Osteoblast (primary cell): ENCODE data around the gene SLC10A3. TPM values are rescaled to one million over a fixed set of nuclear protein-coding genes. Genes with fewer than 3 reads are reported as not detected.

ENCODE experiments used
- DNase-seq: peaks from one replicate; pipeline ENCODE4 v3.0.0; 2011; ENCODE audit warnings: low spot score, mixed read lengths; ENCODE audit not compliant: insufficient read length; ENCODE audit errors: missing footprints
- H2AFZ ChIP-seq: 2 replicates; pipeline ENCODE4 v1.6.0; 2011; ENCODE audit warnings: mild to moderate bottlenecking, low read length
- H3K27ac ChIP-seq: 2 replicates; pipeline ENCODE4 v1.5.1; 2011; ENCODE audit warnings: mild to moderate bottlenecking, low read depth, low read length, moderate library complexity
- H3K27me3 ChIP-seq: 2 replicates; pipeline ENCODE4 v1.6.0; 2012; ENCODE audit warnings: mild to moderate bottlenecking, control low read depth, inconsistent platforms, low read length, moderate library complexity; ENCODE audit not compliant: insufficient read depth
- H3K36me3 ChIP-seq: 2 replicates; pipeline ENCODE4 v1.5.1; 2011; ENCODE audit warnings: mild to moderate bottlenecking, low read length, control low read depth, moderate library complexity; ENCODE audit not compliant: insufficient read depth
- H3K4me1 ChIP-seq: 2 replicates; pipeline ENCODE4 v1.5.1; 2011; ENCODE audit warnings: mild to moderate bottlenecking, low read length, control low read depth, moderate library complexity; ENCODE audit not compliant: insufficient read depth
- H3K4me2 ChIP-seq: 2 replicates; pipeline ENCODE4 v1.6.0; 2011; ENCODE audit warnings: mild to moderate bottlenecking, low read length; ENCODE audit not compliant: insufficient read depth
- H3K4me3 ChIP-seq: fragments of 200-600 bp; sonication (generic); 3 replicates; pipeline ENCODE4 v1.5.1; 2012; ENCODE audit warnings: mild to moderate bottlenecking, low read length, inconsistent platforms; ENCODE audit not compliant: insufficient read depth
- H3K79me2 ChIP-seq: 2 replicates; pipeline ENCODE4 v1.6.0; 2012; ENCODE audit warnings: mild to moderate bottlenecking, low read length, control low read depth, inconsistent platforms; ENCODE audit not compliant: insufficient read depth
- H3K9me3 ChIP-seq: 2 replicates; pipeline ENCODE4 v1.5.1; 2011; ENCODE audit warnings: low read depth, low read length, control low read depth
- H4K20me1 ChIP-seq: 2 replicates; pipeline ENCODE4 v1.6.0; 2012; ENCODE audit warnings: mild to moderate bottlenecking, low read length, control low read depth; ENCODE audit not compliant: insufficient read depth
- total RNA-seq: library from RNA; depleted of rRNA; stranded (reverse); fragments of >200 nt; gene quantifications from 2 replicates; pipeline ENCODE4 v1.2.3, GENCODE V29; 2012
- TF ChIP-seq, protein P1 (sequence below): IDR thresholded peaks from 2 replicates; pipeline ENCODE4 v1.5.1; 2011; ENCODE audit warnings: mild to moderate bottlenecking, low read depth, low read length, moderate library complexity; ENCODE audit errors: extremely low read depth

The SLC10A3 gene
- total RNA-seq, 1 donor: 36.2 TPM

DNA sequence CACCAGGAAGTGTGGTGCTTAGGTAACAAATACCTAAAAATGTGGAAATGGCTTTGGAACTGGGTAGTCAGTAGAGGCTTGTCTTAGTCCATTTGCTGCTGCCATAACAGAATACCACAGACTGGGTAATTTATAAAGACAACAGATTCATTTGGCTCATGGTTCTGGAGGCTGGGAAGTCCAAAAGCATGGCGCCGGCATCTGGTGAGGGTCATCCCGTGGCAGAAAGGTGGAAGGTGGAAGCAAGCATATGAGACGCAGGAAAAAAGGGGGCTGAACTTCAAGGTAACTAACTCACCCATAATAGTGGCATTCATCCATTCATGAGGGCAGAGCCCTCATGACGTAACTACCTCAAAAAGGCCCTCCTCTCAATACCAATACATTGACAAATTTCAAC lies 19.0 kb upstream of the SLC10A3 start:
- Histone ChIP-seq H2AFZ (no peak overlapping the region), H3K27me3 (no peaks in the 10 kb centered on the region), H3K79me2 (peaks cover 2% of the 10 kb centered on the region), H3K4me1 (no peaks in the 10 kb centered on the region), H4K20me1 (no peaks in the 10 kb centered on the region), H3K4me2 (no peak overlapping the region), H3K27ac (no peak overlapping the region), H3K36me3 (no peaks in the 10 kb centered on the region), H3K4me3 (no peak overlapping the region), H3K9me3 (no peaks in the 10 kb centered on the region)
- TF ChIP-seq, protein P1, sequence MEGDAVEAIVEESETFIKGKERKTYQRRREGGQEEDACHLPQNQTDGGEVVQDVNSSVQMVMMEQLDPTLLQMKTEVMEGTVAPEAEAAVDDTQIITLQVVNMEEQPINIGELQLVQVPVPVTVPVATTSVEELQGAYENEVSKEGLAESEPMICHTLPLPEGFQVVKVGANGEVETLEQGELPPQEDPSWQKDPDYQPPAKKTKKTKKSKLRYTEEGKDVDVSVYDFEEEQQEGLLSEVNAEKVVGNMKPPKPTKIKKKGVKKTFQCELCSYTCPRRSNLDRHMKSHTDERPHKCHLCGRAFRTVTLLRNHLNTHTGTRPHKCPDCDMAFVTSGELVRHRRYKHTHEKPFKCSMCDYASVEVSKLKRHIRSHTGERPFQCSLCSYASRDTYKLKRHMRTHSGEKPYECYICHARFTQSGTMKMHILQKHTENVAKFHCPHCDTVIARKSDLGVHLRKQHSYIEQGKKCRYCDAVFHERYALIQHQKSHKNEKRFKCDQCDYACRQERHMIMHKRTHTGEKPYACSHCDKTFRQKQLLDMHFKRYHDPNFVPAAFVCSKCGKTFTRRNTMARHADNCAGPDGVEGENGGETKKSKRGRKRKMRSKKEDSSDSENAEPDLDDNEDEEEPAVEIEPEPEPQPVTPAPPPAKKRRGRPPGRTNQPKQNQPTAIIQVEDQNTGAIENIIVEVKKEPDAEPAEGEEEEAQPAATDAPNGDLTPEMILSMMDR: no peak
- no peak for DNase-seq

DNA sequence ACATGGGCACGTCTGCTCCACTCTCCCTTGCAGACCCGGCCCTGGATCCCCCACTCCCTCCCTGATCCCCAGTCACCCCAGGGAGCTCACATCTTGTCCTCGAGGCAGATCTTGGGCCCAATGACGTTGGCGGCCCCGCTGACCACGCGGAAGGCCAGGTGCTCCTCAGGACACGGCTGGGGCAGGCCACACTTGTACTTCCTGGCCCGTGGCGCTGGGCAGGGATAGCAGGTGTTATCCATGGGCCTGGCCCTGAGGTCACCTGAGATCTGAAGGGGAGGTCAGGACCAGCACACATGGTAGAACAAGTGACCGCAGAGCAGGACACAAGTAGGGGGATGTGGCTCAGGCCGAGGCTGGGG lies 17.9 kb upstream of the SLC10A3 start:
- TF ChIP-seq, protein P1: no peak
- H3K4me1 ChIP-seq: no peaks in the 10 kb centered on the region

DNA sequence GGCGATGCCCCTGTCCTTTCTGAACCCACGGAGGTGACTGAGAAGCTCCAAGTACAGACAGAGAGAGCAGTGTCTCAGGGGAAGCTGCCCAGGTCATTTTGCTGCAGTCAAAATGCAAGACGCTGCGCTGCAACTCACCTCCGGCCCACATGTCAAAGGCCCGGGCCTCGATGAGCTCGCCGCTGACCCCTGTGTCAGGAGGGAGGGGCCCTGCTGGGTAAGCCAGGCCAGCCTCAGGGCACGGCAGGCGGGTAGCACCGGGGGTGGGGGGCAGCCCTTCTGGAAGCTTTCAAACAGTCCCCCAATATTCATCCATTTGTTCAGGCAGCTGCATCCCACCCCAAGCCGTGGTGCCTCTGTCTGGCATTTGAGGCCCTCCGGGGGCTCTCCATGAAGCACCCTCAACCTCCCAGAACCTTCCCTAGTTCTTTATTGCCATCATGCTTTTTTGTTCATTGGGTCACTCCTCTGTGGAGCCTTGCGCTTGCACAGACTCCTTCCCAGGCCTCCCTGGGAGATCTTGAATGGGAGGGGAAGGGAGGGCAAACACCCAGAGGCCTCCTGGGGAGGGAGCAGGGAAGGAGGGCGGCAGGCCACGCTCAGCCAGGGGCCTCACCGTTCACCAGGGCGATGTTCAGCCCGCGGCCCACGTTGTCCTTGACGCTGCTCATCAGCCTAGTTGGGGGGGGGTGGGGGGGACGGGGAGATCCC lies 17.4 kb upstream of the SLC10A3 start:
- Histone ChIP-seq H3K4me1 (no peaks in the 10 kb centered on the region), H3K27me3 (no peaks in the 10 kb centered on the region), H3K27ac (no peak overlapping the region), H3K36me3 (no peaks in the 10 kb centered on the region), H3K4me2 (no peak overlapping the region), H3K9me3 (no peaks in the 10 kb centered on the region), H3K79me2 (no peaks in the 10 kb centered on the region), H2AFZ (no peak overlapping the region), H4K20me1 (no peaks in the 10 kb centered on the region), H3K4me3 (no peak overlapping the region)
- TF ChIP-seq, protein P1: no peak
- peak; percentile 26 for DNase-seq

More for the DNA sequence above, 17.9 kb upstream of the SLC10A3 start:
- DNase-seq: peak; percentile 23
- Histone ChIP-seq H3K36me3 (no peaks in the 10 kb centered on the region), H2AFZ (no peak overlapping the region), H3K79me2 (no peaks in the 10 kb centered on the region), H3K27me3 (no peaks in the 10 kb centered on the region), H3K27ac (no peak overlapping the region), H4K20me1 (no peaks in the 10 kb centered on the region), H3K4me2 (no peak overlapping the region), H3K4me3 (no peak overlapping the region), H3K9me3 (no peaks in the 10 kb centered on the region)

DNA sequence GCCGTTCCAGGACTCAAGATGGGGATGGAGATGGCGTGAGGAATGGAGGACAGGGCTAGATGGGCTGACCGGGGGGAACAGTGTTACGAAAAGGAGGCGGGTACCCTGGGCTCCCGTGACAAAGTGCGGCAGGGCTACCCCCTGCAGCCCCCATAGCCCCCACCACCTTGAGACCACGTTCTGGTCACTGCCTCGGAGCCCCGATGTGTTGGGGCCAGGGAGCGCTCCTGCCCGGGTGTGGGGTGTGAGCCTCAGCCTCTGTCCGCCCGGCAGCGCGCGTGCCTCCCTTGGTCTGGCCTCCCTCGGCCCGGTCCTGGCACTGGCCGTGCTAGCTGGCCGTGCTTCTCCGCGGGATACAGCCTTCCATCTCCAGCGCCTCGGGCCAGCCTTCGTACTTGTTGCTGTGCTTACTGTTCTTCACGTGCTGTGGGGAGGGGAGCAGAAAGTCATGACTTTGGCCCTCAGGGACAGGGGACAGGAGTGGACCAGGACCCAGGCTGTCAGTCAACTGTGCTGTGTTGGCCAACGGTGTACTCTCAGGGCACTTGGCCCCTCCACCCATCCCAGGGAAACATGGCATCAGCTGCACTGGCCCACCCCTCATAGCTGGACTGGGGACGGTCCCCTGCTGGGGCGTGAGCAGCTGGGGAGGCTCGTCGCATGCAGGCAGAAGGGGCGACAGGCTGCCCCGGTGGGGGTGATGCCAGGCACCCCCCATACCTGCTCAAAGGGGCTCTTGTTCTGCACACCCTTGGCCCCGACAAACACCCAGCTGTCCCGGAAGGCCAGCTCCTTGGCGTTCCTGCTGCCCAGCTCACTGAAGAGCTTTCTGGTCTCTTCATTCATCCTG lies 16.3 kb upstream of the SLC10A3 start:
- TF ChIP-seq, protein P1: no peak
- Histone ChIP-seq H4K20me1 (no peaks in the 10 kb centered on the region), H3K27ac (no peak overlapping the region), H3K36me3 (no peaks in the 10 kb centered on the region), H3K27me3 (no peaks in the 10 kb centered on the region), H3K4me2 (no peak overlapping the region), H3K4me3 (no peak overlapping the region), H3K4me1 (no peaks in the 10 kb centered on the region), H3K9me3 (no peaks in the 10 kb centered on the region), H2AFZ (no peak overlapping the region), H3K79me2 (no peaks in the 10 kb centered on the region)
- peak; percentile 66 for DNase-seq
